Endothelial cell of coronary artery (primary cell): ENCODE data around the gene KRTAP3-1. TPM values are rescaled to one million over a fixed set of nuclear protein-coding genes. Genes with fewer than 3 reads are reported as not detected.

ENCODE experiments used
- total RNA-seq: library from RNA; depleted of rRNA; stranded (reverse); fragments of >200 nt; gene quantifications from 2 replicates; pipeline ENCODE4 v1.2.3, GENCODE V29; 2014

The KRTAP3-1 gene
- total RNA-seq, result not detected in 2 replicates

GRCh38 chr17:41008811-41009210 lies at the start of gene KRTAP3-1:
Gene KRTAP3-1, minus strand, starts transcription at chr17:41009128. Its CDS starts 54 bp downstream, at chr17:41009074.

GRCh38 chr17:41055130-41055529 lies 46.2 kb upstream of the KRTAP3-1 start, which contains the start of gene KRTAP2-2:
Gene KRTAP2-2, minus strand, starts transcription at chr17:41055230. Its CDS starts 19 bp downstream, at chr17:41055211.

DNA sequence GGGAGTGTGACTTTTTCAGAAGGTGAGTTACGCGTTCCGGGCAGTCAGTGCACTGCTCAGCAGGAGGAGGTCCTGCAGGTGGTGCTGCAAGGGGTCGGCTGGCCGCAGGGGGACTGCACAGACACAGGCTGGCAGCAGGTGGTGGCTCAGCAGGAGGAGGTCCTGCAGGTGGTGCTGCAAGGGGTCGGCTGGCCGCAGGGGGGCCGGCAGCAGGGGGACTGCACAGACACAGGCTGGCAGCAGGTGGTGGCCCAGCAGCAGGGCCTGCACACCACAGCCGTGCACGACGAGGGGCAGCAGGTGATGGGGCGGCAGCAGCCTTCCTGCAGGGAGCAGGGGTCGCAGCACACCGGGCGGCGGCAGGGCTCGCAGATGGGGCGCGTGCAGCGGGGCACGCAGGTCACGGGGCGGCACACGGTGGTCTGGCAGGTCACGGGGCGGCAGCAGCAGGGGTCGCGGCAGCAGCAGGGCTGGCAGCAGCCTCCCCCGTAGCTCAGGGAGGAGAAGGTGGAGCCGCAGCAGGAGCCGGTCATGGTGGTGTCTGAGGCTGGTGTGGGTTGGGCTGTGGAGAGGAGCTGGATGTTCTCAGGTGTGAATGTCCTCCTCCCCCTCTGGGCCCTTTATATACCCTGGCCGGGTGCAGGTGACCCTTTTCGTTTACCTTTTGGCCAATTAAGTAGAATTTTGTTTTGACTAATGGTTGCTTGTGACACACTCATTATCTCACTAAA lies 38.0 kb upstream of the KRTAP3-1 start, which contains the start of gene KRTAP2-1:
TSS of gene KRTAP2-1 (minus strand) at position 582 of the 731 bp plus-strand sequence. CDS start at position 533, 49 bp downstream.

GRCh38 chr17:41040783-41041571 lies 32.0 kb upstream of the KRTAP3-1 start, which contains the start of gene KRTAP1-1:
Gene KRTAP1-1, minus strand, starts transcription at chr17:41041450. Its CDS starts 53 bp downstream, at chr17:41041397.

DNA sequence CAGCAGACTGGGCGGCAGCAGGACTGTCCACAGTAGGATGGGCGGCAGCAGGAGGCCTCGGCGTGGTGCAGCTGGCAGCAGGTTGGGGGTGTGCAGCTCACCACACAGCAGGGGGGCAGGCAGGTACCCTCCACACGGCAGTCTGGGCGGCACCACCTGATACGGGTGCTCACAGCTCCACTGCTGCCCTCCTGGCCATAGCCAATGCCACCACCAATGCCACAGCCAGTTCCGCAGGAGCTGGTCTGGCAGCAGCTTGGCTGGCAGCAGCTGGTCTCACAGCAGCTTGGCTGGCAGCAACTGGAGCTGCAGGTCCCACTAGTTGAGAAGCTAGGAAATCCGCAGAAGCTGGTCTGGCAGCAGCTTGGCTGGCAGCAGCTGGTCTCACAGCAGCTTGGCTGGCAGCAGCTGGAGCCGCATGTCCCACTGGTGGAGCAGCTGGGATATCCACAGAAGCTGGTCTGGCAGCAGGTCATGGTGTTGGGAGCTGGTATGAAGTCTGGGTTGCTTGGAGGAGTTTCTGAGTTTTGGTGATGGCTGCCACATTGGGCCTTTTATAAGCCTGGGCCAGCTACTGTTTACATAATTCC lies 25.5 kb upstream of the KRTAP3-1 start, which contains the start of gene KRTAP1-3:
TSS of gene KRTAP1-3 (minus strand) at position 529 of the 590 bp plus-strand sequence. CDS start at position 476, 53 bp downstream.

DNA sequence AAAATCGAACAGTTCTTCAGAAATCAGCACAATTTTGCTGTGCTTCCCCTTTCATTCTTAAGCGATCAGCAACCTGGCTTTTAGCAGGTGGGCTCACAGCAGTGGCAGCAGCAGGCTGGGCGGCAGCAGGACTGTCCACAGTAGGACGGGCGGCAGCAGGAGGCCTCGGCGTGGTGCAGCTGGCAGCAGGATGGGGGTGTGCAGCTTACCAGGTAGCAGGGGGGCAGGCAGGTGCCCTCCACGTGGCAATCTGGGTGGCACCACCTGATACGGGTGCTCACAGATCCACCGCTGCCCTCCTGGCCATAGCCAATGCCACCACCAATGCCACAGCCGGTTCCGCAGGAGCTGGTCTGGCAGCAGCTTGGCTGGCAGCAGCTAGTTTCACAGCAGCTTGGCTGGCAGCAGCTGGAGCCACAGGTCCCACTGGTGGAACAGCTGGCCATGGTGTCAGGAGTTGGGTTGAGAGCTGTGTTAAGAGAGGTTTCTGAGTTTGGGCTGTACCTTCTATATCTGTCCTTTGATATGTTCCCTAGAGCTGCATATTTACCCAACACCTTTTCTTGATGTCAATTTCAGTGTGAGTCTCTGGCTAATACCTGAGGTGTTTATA lies 20.8 kb upstream of the KRTAP3-1 start, which contains the start of gene KRTAP1-4:
TSS of gene KRTAP1-4 (minus strand) at position 563 of the 613 bp plus-strand sequence. CDS start at position 446, 117 bp downstream.

DNA sequence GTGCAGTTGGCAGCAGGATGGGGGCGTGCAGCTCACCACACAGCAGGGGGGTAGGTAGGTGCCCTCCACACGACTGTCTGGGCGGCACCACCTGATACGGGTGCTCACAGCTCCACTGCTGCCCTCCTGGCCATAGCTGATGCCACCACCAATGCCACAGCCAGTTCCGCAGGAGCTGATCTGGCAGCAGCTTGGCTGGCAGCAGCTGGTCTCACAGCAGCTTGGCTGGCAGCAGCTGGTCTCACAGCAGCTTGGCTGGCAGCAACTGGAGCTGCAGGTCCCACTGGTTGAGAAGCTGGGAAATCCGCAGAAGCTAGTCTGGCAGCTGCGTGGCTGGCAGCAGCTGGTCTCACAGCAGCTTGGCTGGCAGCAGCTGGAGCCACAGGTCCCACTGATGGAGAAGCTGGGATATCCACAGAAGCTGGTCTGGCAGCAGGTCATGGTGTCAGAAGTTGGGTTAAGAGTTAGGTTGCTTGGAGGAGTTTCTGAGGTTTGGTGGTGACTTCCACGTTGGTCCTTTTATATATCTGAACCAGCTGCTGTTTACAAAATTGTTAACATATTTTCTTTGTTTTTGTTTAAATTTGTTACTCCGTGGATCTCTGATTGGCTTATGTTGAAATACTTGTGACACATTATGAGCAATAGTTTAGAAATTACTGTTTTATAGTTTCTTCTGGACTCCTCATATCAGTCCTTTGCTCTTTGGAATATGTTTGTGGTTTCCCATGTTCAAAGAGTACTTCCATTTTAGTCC lies 18.0 kb upstream of the KRTAP3-1 start, which contains the start of gene KRTAP1-5:
TSS of gene KRTAP1-5 (minus strand) at position 494 of the 757 bp plus-strand sequence. CDS start at position 441, 53 bp downstream.

GRCh38 chr17:40999563-40999962 lies 9.4 kb downstream of the KRTAP3-1 start, which contains the start of gene KRTAP3-2:
Gene KRTAP3-2, minus strand, starts transcription at chr17:40999906. Its CDS starts 53 bp downstream, at chr17:40999853.

GRCh38 chr17:40993839-40994238 lies 15.1 kb downstream of the KRTAP3-1 start, which contains the start of gene KRTAP3-3:
Gene KRTAP3-3, minus strand, starts transcription at chr17:40994164. Its CDS starts 67 bp downstream, at chr17:40994097.

DNA sequence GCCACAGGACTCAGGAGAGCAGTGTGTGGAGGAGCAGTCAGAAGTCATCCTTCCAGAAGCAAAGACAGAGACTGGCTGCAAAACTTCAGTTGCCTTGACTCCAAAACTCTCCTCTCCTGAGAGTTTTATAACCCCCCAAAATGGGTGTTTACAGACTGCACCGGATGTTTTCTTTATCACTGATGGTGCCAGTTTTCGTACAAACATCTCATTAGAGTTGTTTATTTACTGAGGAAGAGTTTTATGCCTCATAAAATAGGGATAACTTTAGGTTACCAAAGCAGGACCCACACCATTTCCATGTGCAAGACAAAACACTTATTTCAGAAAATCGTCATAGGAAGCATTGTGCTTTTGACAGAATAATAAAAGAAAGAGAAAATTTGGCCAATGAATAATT lies 24.7 kb downstream of the KRTAP3-1 start, which contains the start of gene KRT40:
TSS of gene KRT40 (minus strand) at position 101 of the 400 bp plus-strand sequence. CDS start at position 48, 53 bp downstream.

DNA sequence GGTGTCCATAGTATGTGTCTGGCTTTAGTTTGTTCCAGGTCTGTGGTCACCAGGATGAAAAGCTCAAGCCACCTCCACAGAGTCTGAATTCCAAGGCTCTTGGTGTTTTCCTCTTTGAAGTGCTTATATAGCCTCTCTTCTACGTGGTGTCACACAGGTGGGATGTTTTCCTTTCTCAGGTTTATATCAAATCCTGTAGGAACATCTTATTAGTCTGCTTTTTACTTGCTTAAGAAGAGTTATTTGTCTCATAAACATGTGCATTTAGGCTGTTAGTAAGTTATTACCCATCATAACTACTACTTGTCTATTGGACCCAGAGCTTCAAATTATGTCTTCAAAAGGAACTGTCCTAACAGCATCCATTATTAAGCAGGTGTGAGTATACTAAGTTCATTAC lies 42.1 kb downstream of the KRTAP3-1 start, which contains the start of gene KRT39:
TSS of gene KRT39 (minus strand) at position 101 of the 400 bp plus-strand sequence. CDS start at position 9, 92 bp downstream.

Other genes starting within 250 kb of the KRTAP3-1 start
- gene KRT26, start 236.9 kb downstream of the KRTAP3-1 start, total RNA-seq, result not detected in 2 replicates
- not detected in 2 replicates for gene KRT27, start 226.6 kb downstream of the KRTAP3-1 start, total RNA-seq
- gene KRT28, start 209.2 kb downstream of the KRTAP3-1 start, total RNA-seq, result not detected in 2 replicates
- gene KRT10, start 186.5 kb downstream of the KRTAP3-1 start, total RNA-seq, result 2.7 and 4.0 TPM in 2 replicates
- not detected in 2 replicates for gene KRT12, start 141.9 kb downstream of the KRTAP3-1 start, total RNA-seq
- gene KRT20, start 123.9 kb downstream of the KRTAP3-1 start, total RNA-seq, result not detected in 2 replicates
- not detected in 2 replicates for gene KRT23, start 71.5 kb downstream of the KRTAP3-1 start, total RNA-seq
- not detected in 2 replicates for gene KRT39, start 42.2 kb downstream of the KRTAP3-1 start, total RNA-seq
- gene KRT40, start 24.8 kb downstream of the KRTAP3-1 start, total RNA-seq, result not detected in 2 replicates
- not detected in 2 replicates for gene KRTAP3-3, start 15.0 kb downstream of the KRTAP3-1 start, total RNA-seq
- not detected in 2 replicates for gene KRTAP3-2, start 9.2 kb downstream of the KRTAP3-1 start, total RNA-seq
- gene KRTAP1-5, start 18.1 kb upstream of the KRTAP3-1 start, total RNA-seq, result not detected in 2 replicates
- not detected in 2 replicates for gene KRTAP1-4, start 21.1 kb upstream of the KRTAP3-1 start, total RNA-seq
- gene KRTAP1-3, start 25.7 kb upstream of the KRTAP3-1 start, total RNA-seq, result not detected in 2 replicates
- gene KRTAP1-1, start 32.3 kb upstream of the KRTAP3-1 start, total RNA-seq, result not detected in 2 replicates
- not detected in 2 replicates for gene KRTAP2-1, start 38.2 kb upstream of the KRTAP3-1 start, total RNA-seq
- gene KRTAP2-2, start 46.1 kb upstream of the KRTAP3-1 start, total RNA-seq, result not detected in 2 replicates
- not detected in 2 replicates for gene KRTAP2-3, start 51.0 kb upstream of the KRTAP3-1 start, total RNA-seq
- gene KRTAP2-4, start 56.8 kb upstream of the KRTAP3-1 start, total RNA-seq, result not detected in 2 replicates
- not detected in 2 replicates for gene KRTAP4-7, start 75.0 kb upstream of the KRTAP3-1 start, total RNA-seq
- gene KRTAP4-8, start 89.0 kb upstream of the KRTAP3-1 start, total RNA-seq, result not detected in 2 replicates
- gene KRTAP4-16, start 93.1 kb upstream of the KRTAP3-1 start, total RNA-seq, result not detected in 2 replicates
- gene KRTAP4-9, start 96.3 kb upstream of the KRTAP3-1 start, total RNA-seq, result not detected in 2 replicates
- not detected in 2 replicates for gene KRTAP4-11, start 109.2 kb upstream of the KRTAP3-1 start, total RNA-seq
- not detected in 2 replicates for gene KRTAP4-12, start 115.1 kb upstream of the KRTAP3-1 start, total RNA-seq
- gene KRTAP4-6, start 131.4 kb upstream of the KRTAP3-1 start, total RNA-seq, result not detected in 2 replicates
- not detected in 2 replicates for gene KRTAP4-5, start 140.7 kb upstream of the KRTAP3-1 start, total RNA-seq
- gene KRTAP4-4, start 151.6 kb upstream of the KRTAP3-1 start, total RNA-seq, result not detected in 2 replicates
- not detected in 2 replicates for gene KRTAP4-3, start 159.1 kb upstream of the KRTAP3-1 start, total RNA-seq
- gene KRTAP4-2, start 169.1 kb upstream of the KRTAP3-1 start, total RNA-seq, result not detected in 2 replicates
- not detected in 2 replicates for gene KRTAP4-1, start 175.8 kb upstream of the KRTAP3-1 start, total RNA-seq
- not detected in 2 replicates for gene KRTAP9-1, start 180.8 kb upstream of the KRTAP3-1 start, total RNA-seq
- not detected in 2 replicates for gene KRTAP9-2, start 217.5 kb upstream of the KRTAP3-1 start, total RNA-seq
- gene KRTAP9-3, start 223.3 kb upstream of the KRTAP3-1 start, total RNA-seq, result not detected in 2 replicates
- gene KRTAP9-8, start 228.9 kb upstream of the KRTAP3-1 start, total RNA-seq, result not detected in 2 replicates
- gene KRTAP9-4, start 240.6 kb upstream of the KRTAP3-1 start, total RNA-seq, result not detected in 2 replicates
- not detected in 2 replicates for gene KRTAP9-9, start 246.3 kb upstream of the KRTAP3-1 start, total RNA-seq